ENCODE data around the gene HSP90B1.

HSP90B1 gene

GRCh38 chr12:103930034-103930786 lies at the start of gene HSP90B1:
Gene HSP90B1, plus strand, starts transcription at chr12:103930410. Its CDS starts 106 bp downstream, at chr12:103930516.
- peak; percentile 99 to 100 for DNase-seq (ENCODE audit: low read depth in 2 of 2, low spot score in 1 of 2)

DNA sequence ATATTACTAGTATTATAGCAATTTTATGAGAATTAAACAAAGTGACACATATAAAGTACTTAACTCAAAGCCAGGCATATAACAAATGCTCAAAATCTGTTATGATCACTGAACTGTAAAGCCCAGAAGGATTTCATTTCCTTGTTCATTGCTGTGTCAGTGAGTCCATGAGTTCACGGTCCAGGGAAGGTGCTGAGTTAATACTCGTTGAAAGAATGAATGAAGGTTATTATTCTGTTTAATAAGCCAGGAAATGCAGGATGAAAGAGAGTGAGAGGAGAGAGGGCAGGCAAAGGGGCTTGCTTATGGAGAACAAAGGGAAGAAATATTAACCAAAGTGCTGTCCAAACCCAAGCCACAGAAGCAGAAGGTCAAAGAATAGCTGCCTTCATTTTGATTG lies 48.9 kb upstream of the HSP90B1 start:
- DNase-seq (ENCODE audit: low read depth in 2 of 2, low spot score in 1 of 2): no peak

- DNase-seq (ENCODE audit: low read depth in 2 of 2, low spot score in 1 of 2): no peak
Observed at GRCh38 chr12:103882861-103883596, 47.2 kb upstream of the HSP90B1 start.

DNA sequence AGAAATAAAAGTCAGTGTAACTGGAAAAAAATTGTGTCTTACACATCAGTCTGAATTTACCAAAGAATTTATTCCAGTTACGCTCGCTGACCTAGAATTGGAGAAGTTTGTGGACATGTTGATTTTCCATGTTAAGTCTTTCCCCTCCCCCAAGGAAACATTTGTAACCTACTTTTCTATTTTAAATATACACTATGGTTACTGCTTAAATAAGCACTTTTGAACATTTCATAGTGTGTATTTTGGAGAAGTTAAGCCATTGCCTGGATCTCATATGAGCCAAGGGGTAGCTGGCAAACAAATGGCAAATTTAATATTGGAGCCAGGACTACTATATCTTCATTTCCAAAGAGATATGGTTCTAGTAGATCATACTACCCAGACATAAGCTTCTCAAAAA lies 46.3 kb upstream of the HSP90B1 start:
- DNase-seq (ENCODE audit: low read depth in 2 of 2, low spot score in 1 of 2): no peak

DNA sequence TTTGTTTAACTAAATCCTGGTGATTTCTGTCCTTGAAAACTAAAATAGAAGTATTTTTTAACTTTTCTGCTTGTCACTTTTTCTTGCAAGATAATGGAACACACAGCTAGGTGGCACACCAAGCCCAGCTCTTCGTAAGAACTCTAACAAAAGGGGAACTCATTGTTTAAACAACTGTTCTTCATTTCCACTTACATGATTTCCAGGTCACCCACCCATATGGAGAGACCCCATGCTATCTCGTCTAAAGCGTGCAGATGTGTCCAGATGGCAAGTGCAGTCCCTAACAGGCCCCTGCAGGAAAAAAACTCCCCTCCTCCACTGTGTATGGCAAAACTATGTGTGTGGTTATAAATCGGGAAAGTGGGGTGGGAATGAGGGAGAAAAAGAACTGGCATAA lies 45.9 kb upstream of the HSP90B1 start:
- DNase-seq (ENCODE audit: low read depth in 2 of 2, low spot score in 1 of 2): peak in 1 of 2 donors; percentile 14

DNA sequence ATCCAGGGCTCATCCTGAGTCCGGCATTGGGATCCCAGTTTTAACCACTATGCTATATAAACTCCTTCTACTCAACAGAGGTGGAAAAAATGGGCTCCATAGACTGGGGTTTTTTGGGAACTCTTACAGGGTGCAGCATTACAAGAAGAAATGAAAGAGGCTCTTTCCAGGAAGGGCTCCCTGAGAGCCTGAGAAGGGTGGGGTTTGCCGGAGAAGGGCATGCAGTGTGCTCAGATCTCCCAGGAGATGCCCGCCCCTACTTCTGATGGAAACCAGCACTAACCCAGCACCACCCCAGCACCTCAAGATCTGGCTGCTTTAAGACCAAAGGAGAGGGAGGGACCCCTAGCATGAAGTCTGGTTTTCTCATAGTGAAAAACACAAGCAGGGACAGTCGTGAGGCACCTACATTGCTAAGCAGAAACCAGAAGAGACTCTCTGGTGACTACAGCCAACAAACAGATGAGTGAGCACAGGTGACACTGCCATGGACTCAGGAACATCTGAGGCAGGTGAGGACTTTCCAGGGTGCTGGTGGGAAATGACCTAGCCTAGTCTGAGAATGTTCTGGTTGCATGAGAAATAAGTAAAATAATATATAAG lies 43.9 kb upstream of the HSP90B1 start:
- no peak for DNase-seq (ENCODE audit: low read depth in 2 of 2, low spot score in 1 of 2)

- DNase-seq (ENCODE audit: low read depth in 2 of 2, low spot score in 1 of 2): no peak
Observed at GRCh38 chr12:103887738-103888137, 42.5 kb upstream of the HSP90B1 start.

DNA sequence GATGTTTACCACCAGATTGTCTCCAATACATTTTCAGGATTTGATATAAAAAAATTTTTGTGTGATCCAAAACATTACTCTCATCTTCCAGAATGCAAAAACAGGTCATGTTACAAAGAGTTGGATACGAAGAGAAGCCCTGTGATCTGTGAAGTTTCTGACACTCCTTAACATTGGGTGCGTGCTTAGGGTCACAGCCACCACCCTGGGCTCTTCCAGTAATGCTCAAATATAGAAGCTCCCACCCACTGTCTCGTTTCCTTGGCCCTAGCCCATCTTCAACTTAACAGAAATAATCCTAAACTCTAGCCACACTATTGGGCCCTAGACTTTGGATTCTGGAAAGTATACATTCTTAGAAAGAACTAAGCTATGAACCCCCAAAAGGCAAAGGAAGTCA lies 32.9 kb upstream of the HSP90B1 start:
- DNase-seq (ENCODE audit: low read depth in 2 of 2, low spot score in 1 of 2): no peak

DNA sequence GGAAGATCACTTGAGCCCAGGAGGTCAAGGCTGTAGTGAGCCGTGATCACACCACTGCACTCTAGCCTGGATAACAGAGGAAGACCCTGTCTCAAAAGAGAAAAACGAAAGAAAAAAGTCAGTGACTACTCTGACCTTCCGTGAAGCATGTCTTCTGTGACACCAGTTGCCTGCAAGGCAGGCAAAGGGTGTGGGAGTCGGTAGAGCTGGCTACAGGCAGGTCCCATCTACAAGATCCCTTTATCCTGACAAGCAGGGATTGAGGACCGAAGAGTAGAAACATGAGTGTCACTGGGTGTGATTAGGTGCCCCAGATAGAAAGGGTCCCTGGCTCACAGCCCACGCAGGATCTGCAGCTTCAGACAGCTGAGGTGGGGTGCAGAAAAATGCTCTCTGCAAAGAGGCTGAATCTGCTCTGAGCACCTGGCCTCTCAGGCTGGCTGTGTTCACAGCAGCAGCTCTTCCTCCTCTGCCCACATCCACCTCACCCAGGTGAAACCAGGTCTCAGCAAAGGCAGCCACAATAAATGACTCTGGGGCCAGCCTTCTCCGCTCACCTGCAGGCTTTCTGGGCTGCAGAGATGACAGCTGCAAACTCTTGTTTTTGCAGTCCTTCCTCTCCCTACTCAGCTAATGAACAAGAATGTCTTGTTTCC lies 28.6 kb upstream of the HSP90B1 start:
- no peak for DNase-seq (ENCODE audit: low read depth in 2 of 2, low spot score in 1 of 2)

- no peak for DNase-seq (ENCODE audit: low read depth in 2 of 2, low spot score in 1 of 2)
Observed at GRCh38 chr12:103903993-103904392, 26.2 kb upstream of the HSP90B1 start.

DNA sequence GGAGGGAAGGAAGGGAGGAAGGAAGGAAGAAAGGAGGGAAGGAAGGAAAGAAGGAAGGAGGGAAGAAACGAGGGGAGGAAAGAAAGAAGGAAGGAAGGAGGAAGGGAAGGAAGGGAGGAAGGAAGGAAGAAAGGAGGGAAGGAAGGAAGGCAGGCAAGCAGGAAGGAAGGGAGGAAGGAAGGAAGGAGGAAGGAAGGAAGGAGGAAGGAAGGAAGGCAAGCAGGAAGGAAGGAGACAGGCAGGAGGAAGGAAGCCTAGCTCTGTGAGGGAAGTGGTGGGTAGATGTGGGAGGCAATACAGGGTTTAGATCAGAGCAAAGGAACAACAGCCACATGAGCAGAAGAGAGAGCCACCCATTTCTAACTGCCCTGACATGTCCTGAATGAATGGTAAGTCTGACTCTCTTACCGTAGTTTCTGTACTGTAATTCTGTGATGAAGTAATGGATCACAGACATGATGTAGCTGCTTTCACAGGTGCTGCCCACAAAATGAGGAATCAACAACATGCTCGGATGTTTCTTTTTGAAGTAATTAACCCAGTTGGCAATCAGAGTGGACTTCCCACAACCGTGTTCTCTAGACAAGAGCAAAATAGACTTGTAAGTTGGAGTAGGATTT lies 24.4 kb upstream of the HSP90B1 start:
- DNase-seq (ENCODE audit: low read depth in 2 of 2, low spot score in 1 of 2): no peak

- no peak for DNase-seq (ENCODE audit: low read depth in 2 of 2, low spot score in 1 of 2)
Observed at GRCh38 chr12:103908246-103908541, 22.0 kb upstream of the HSP90B1 start.

GRCh38 chr12:103908877-103909276 lies 21.3 kb upstream of the HSP90B1 start:
- DNase-seq (ENCODE audit: low read depth in 2 of 2, low spot score in 1 of 2): no peak

GRCh38 chr12:103909811-103910210 lies 20.4 kb upstream of the HSP90B1 start:
- DNase-seq (ENCODE audit: low read depth in 2 of 2, low spot score in 1 of 2): no peak

- no peak for DNase-seq (ENCODE audit: low read depth in 2 of 2, low spot score in 1 of 2)
Observed at GRCh38 chr12:103912069-103912468, 18.1 kb upstream of the HSP90B1 start.

GRCh38 chr12:103913100-103913499 lies 17.1 kb upstream of the HSP90B1 start:
- no peak for DNase-seq (ENCODE audit: low read depth in 2 of 2, low spot score in 1 of 2)

- no peak for DNase-seq (ENCODE audit: low read depth in 2 of 2, low spot score in 1 of 2)
Observed at GRCh38 chr12:103915306-103915705, 14.9 kb upstream of the HSP90B1 start.

DNA sequence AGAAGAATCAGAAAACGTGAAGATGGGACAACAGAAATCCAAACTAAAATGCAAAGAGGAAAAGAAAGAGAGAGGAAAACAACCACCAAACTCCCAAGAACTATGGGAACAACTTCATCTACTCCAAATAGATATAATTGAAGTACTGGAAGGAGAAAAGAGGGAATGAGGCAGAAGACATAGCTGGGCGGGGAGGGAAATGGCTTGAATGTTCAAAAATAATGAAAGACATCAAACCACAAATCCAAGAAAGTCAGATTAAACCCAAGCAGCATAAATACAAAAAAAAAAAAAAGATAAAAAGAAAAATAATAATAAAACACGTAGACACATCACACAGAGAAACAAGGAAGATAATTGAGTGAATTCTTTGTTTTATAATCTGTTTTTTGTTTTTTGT lies 12.3 kb upstream of the HSP90B1 start:
- no peak for DNase-seq (ENCODE audit: low read depth in 2 of 2, low spot score in 1 of 2)

- no peak for DNase-seq (ENCODE audit: low read depth in 2 of 2, low spot score in 1 of 2)
Observed at GRCh38 chr12:103924761-103925641, 5.2 kb upstream of the HSP90B1 start.

DNA sequence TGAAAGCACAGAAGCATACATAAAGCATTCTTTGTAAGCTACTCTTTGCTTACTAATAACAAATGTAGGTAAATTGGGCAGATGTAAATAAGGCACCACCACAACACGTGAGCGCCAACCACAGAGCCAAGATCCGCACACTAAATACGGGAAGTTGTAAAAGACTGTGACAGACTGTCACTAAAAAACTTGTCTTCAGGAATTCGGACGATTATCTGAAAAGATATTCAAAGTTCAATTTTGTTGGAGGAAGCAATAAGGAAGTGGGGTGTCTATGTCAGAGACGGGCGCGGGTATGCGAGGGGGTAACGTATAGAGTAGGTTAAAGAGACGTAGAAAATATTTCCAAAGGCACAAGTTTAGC lies 1.5 kb upstream of the HSP90B1 start:
- peak; percentile 19 to 25 for DNase-seq (ENCODE audit: low read depth in 2 of 2, low spot score in 1 of 2)

All from stimulated activated CD8-positive, alpha-beta memory T cell treated with anti-CD3 and anti-CD28 coated beads, Interleukin-4, amount 100 ng/mL, for 4 hours (primary cell).